HG02938 (cell line): ENCODE results near the gene TMIGD3.

Source experiments
- ATAC-seq: cut with Tn5 transposase; IDR thresholded peaks from one replicate; pipeline ENCODE4 v1.9.1; 2021; ENCODE audit warnings: mild to moderate bottlenecking, moderate library complexity; ENCODE audit not compliant: unreplicated experiment

Gene TMIGD3

GRCh38 chr1:111476214-111476613 is 27.2 kb downstream of the TMIGD3 start:
- no peak for ATAC-seq

DNA sequence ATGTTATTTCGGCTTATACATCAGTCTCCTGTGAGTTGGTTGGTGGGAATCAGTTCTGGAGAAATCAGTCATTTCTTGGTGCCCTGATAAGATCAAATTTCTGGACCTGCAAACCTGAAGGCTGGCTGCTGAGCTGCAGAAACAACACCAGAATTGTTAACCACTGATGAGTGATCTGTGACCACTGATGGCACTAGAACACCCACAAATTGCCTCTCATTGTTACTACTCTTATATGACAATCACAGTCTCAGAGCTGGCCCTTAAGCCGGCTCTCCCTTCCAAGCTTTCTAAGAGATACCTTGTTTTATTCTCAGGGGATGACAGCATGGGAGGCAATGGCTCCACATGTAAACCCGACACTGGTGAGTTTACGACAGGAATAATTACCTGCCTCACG is 27.7 kb downstream of the TMIGD3 start:
- ATAC-seq = no peak

DNA sequence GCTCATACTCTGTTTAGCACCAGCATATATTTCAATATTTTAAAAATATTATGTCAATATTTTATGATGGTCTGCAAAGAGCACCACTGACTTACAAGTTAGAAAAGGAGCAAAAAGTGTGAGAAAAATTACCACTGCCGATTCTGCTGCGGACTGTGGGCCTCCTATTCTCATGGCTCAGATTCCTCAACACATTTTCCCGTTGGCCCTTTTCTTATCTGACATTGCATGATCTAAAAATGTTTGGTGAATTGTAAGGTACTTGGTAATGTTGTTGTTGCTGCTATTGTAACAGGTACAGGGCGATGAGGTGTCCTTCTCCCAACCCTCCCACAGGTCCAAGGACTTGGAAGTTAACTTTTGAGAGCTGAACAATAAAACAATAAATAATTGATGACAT is 28.9 kb downstream of the TMIGD3 start:
- ATAC-seq = no peak

- ATAC-seq = no peak
Measured at GRCh38 chr1:111474106-111474505, 29.3 kb downstream of the TMIGD3 start.

DNA sequence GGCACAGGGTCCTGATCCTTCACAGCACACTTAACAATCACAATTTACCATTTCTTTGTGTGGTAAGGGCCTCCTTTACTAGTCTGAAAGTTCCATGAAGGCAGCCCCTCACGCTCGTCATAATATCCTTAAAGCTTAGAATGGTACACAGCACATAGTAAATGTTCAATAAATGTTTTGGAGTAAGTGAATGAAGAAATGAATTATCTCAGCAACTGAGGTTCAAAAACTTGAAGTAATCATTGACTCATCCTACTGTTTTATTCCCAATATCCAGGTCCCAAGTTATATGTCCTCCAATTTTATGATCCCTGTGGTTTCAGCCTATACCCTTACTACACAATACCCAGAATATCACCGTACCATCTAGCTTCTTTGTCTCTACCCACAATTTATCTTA is 31.9 kb downstream of the TMIGD3 start:
- ATAC-seq = no peak

DNA sequence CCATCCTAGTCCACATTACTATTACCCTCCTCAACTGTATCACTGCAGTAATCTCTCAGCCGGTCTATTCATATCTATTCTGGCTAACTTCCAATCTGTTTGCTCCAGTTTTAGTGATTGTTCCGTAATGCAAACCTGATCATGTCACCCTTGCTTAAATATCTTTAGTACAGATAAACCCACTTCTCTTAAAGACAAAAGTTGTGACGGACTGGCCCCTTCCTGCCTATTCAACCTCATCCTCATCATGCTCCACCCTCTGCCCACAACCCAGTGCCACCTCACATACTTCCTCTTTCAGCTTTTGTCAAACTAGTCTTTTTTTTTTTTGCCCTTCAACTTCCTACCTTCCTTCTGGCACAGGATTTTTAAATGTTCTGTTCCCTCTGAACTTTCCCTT is 32.4 kb downstream of the TMIGD3 start:
- no peak for ATAC-seq

DNA sequence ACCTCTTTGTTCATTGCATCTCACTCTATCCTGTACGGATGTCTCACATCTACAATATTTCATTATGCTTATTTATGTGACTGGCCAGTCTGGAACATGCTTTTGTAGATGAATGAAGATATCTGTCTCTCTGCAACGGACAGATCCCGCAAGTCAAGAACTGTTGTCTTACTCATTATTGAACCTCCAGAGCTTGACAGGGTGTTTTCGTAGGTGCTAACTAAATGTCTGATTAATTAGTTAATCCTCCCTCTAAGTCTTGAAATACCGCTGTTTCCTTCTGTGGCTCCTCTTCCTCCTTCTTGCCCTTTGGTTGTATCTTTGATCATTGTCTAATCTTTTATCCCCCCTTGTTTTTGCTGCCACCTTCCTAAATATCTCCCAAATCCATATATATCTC is 32.8 kb downstream of the TMIGD3 start:
- no peak for ATAC-seq

GRCh38 chr1:111469539-111469938 is 33.9 kb downstream of the TMIGD3 start:
- ATAC-seq = no peak

- no peak for ATAC-seq
Measured at GRCh38 chr1:111468717-111469100, 34.7 kb downstream of the TMIGD3 start.

DNA sequence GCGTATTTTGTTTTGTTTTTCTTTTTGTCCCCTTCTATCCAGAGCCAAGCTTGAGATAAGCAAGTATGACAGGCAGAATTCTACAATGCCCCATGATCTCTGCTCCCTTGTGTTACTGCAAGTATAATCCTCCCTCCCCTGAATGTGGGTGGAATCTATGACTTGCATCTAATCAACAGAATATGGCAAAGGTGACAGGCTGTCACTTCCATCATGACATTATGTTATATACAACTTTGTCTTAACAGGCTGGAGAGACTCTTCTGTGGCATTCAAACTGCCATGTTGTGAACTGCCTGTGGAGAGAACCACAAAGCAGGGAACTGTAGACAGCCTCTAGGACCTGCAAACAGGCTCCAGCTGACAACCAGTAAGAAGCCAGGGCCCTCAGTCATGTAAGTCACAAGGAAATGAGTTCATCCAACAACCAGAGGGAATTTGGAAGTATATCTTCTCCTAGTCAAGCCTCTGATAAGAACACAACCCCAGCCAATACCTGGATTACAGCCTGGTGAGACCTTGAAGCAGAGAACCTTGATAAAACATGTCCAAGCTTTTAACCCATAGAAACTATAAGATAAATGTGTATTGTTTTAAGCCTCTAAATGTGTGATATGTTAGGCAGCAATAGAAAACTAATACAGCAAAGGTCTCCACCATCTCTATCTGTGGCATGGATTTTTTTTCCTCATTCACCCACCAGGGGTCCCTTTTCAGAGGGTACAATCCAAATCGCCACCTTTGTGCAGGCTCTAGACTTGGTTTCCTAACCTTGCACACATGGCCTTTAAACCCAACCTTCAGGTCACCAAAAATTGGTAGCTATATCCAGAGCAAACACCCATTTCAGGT is 35.3 kb downstream of the TMIGD3 start:
- no peak for ATAC-seq

DNA sequence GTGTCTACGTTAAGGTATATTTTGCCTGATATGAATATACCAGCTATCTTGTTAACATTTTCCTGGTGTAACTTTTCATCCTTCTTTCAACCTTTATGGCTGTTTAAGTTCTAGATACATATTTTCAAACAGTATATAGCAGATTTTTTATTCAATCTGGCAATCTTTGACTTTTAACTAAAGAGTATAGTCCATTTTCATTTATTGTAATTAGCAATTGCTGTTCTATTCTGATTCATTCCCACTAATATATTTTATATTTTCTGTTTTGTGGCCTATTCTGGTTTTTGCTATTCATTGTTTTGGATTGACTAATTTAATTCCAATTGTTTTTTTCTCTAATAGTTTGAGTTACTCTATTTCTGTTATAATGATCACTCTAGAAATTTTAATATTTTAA is 37.0 kb downstream of the TMIGD3 start:
- no peak for ATAC-seq

GRCh38 chr1:111465754-111466153 is 37.7 kb downstream of the TMIGD3 start:
- ATAC-seq = no peak

GRCh38 chr1:111463029-111463683 is 40.3 kb downstream of the TMIGD3 start:
- no peak for ATAC-seq

DNA sequence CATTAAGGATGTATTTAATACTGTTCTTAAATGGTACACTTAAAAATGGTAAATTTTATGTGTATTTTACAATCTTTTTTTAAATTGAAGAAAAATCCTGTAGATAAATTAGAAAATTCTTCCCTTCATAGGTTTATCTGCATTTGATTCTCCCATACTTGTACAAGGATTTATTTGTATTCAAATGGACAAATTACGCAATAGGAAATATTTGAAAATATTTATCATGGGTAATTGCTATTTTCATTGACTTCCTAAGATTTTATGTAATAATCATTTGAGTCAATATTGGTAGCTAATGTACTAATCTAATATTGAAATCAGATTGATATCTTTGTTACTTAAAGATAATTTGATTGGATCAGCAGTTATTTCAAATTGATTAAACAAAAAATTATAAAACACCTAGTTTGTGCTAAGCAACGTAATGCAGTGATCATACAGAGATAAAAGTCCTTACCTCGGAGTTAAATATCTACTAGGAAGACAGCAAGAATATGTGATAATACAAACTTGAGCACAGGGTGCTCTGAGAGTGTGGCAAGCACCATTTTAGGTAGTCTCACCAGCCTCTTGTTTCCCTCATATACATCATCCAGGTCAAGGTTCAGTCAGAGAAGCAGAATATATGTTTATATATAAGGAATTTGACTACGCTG is 40.9 kb downstream of the TMIGD3 start:
- no peak for ATAC-seq

DNA sequence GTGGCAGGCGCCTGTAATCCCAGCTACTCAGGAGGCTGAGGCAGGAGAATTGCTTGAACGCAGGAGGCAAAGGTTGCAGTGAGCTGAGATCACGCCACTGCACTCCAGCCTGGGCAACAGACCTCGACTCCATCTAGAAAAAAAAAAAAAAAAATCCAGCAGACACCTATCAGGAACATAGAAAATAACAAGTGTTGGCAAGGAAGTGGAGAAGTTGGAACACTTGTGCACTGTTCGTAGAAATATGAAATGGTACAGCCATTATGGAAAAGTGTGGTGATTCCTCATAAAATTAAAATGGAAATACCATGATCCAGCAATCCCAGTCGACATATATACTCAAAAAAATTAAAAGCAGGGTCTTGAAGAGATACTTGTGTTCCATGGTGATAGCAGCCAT is 41.7 kb downstream of the TMIGD3 start:
- ATAC-seq = no peak

- no peak for ATAC-seq
Measured at GRCh38 chr1:111455642-111456031, 47.8 kb downstream of the TMIGD3 start.

DNA sequence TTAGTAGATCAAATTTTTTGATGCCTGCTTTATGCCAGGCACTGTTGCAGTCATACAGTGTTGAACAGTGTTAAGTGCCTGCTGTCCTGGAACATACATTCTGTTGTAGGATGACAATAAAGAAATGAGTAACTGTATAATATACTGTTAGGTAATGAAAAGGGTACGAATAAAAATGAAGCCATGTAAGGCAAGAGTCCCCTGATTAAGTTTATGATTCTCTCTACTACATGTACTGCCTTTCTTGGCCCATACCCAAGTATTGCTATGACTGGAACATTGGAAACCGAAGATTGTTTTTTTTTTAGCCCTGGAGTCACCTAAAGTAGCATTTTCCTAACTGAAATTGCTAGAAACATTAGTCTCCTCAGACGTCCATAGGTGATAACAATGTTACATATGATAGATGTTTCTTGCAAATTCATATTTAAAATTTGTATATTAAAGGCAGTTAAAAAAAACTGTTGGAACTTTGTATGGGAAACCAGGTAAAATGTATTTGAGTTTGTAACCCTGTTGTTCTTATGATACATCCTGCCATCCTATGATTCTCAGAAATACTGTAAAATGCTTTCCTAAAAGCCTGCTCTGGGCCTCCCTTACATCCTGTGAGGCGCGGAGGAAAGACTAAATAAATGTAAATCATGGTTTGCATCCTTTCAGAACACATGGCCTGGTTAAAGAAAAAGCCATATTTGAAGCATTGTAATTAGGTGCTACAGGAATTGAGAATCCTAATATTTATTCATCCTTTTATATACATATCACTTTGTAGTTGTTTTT is 48.4 kb downstream of the TMIGD3 start:
- ATAC-seq = no peak

- ATAC-seq = no peak
Measured at GRCh38 chr1:111453706-111454105, 49.7 kb downstream of the TMIGD3 start.

- ATAC-seq = no peak
Measured at GRCh38 chr1:111452581-111452980, 50.9 kb downstream of the TMIGD3 start.

GRCh38 chr1:111450185-111450584 is 53.2 kb downstream of the TMIGD3 start:
- ATAC-seq = no peak

- no peak for ATAC-seq
Measured at GRCh38 chr1:111449703-111450017, 53.8 kb downstream of the TMIGD3 start.
